Measurements from ENCODE around the gene METTL17. TPM values are rescaled to one million over a fixed set of nuclear protein-coding genes. Genes with fewer than 3 reads are reported as not detected.

The METTL17 gene
- polyA plus RNA-seq, 1 donor from 2014 or later = 231 TPM

DNA sequence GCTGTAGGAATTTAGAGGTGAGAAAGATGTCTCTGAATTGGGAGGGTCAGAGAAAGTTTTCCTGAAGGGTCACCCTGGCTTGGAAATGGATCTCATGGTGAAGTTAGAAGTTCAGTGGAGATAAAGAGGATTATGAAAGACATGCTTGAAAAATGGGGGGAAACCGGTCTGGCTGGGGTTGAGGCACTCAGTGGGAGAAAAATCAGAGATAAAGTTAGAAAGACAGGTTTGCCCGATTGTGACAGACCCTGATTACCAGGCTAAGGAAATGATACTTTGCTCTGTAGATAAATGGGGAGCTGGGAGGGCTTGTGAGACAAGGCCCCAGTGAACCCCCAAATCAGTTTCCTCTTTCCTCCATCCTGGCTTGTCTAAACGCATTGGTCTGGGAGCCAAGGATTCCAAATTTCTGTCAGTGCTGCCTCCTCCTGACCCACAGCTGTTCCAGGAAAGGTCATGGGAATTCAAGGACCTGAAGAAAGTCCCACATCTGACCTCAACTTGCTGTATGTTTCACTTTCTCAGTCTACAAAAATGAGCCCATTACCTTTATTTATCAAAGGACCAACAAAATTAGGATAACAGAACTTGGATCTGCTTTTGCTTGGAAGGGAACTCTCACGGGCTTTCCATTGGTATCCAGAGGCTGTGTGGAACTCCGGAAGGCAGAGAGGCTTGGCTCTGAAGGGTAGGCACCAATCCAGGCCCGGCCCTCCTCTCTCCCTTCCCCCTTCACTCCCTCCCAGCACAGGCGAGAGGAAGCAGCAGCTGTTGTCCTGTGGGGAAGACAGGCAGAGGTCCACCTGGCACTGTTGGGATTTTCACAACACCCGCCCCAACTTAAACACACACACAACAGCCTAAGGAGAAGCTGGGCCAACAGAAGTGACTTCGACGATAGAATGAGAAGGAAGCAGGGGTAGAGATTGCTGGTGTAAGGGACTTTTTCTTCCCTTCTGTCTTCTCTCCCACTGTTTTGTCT is 49.0 kb downstream of the METTL17 start:
- no peaks in the 10 kb centered on the region for H3K36me3 ChIP-seq (ENCODE audit: insufficient read depth, low read length)
- H3K9ac ChIP-seq (ENCODE audit: low read length) = no peak overlapping the region
- H3F3A ChIP-seq (ENCODE audit: insufficient read depth, low read length, poor library complexity, severe bottlenecking) = no peaks in the 10 kb centered on the region
- H3K27ac ChIP-seq (ENCODE audit: low read length) = no peak overlapping the region
- H3K9me2 ChIP-seq (ENCODE audit: insufficient read depth, low read length) = no peaks in the 10 kb centered on the region
- no peak overlapping the region for H3K4me3 ChIP-seq (ENCODE audit: low read length)
- H3K79me2 ChIP-seq (replicated peaks; ENCODE audit: insufficient read depth, low read length) = no peaks in the 10 kb centered on the region
- no peaks in the 10 kb centered on the region for H4K20me1 ChIP-seq (ENCODE audit: insufficient read depth)
- TF ChIP-seq, protein P1, sequence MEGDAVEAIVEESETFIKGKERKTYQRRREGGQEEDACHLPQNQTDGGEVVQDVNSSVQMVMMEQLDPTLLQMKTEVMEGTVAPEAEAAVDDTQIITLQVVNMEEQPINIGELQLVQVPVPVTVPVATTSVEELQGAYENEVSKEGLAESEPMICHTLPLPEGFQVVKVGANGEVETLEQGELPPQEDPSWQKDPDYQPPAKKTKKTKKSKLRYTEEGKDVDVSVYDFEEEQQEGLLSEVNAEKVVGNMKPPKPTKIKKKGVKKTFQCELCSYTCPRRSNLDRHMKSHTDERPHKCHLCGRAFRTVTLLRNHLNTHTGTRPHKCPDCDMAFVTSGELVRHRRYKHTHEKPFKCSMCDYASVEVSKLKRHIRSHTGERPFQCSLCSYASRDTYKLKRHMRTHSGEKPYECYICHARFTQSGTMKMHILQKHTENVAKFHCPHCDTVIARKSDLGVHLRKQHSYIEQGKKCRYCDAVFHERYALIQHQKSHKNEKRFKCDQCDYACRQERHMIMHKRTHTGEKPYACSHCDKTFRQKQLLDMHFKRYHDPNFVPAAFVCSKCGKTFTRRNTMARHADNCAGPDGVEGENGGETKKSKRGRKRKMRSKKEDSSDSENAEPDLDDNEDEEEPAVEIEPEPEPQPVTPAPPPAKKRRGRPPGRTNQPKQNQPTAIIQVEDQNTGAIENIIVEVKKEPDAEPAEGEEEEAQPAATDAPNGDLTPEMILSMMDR (IDR thresholded peaks at IDR 0.05; ENCODE audit: poor library complexity, severe bottlenecking) = no peak
- TF ChIP-seq, protein P2, sequence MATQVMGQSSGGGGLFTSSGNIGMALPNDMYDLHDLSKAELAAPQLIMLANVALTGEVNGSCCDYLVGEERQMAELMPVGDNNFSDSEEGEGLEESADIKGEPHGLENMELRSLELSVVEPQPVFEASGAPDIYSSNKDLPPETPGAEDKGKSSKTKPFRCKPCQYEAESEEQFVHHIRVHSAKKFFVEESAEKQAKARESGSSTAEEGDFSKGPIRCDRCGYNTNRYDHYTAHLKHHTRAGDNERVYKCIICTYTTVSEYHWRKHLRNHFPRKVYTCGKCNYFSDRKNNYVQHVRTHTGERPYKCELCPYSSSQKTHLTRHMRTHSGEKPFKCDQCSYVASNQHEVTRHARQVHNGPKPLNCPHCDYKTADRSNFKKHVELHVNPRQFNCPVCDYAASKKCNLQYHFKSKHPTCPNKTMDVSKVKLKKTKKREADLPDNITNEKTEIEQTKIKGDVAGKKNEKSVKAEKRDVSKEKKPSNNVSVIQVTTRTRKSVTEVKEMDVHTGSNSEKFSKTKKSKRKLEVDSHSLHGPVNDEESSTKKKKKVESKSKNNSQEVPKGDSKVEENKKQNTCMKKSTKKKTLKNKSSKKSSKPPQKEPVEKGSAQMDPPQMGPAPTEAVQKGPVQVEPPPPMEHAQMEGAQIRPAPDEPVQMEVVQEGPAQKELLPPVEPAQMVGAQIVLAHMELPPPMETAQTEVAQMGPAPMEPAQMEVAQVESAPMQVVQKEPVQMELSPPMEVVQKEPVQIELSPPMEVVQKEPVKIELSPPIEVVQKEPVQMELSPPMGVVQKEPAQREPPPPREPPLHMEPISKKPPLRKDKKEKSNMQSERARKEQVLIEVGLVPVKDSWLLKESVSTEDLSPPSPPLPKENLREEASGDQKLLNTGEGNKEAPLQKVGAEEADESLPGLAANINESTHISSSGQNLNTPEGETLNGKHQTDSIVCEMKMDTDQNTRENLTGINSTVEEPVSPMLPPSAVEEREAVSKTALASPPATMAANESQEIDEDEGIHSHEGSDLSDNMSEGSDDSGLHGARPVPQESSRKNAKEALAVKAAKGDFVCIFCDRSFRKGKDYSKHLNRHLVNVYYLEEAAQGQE (IDR thresholded peaks at IDR 0.05; ENCODE audit: borderline replicate concordance) = no peak
- TF ChIP-seq POLR2AphosphoS5 (IDR thresholded peaks at IDR 0.05) (no peak), EP300 (conservative IDR thresholded peaks at IDR 0.05; ENCODE audit: poor library complexity, severe bottlenecking) (no peak), TAF1 (IDR thresholded peaks at IDR 0.05; ENCODE audit: low read depth) (no peak), EZH2 (IDR thresholded peaks at IDR 0.05; ENCODE audit: borderline replicate concordance, insufficient read depth, low read length, poor library complexity, severe bottlenecking) (no peak), SMC3 (conservative IDR thresholded peaks at IDR 0.05; ENCODE audit: poor library complexity) (no peak), RAD21 (conservative IDR thresholded peaks at IDR 0.05) (no peak), MXI1 (conservative IDR thresholded peaks at IDR 0.05; ENCODE audit: poor library complexity, severe bottlenecking) (no peak)
- H3K4me2 ChIP-seq (ENCODE audit: low read length) = no peak overlapping the region
- no peaks in the 10 kb centered on the region for H3K27me3 ChIP-seq (ENCODE audit: insufficient read depth, low read depth, low read length)
- no peaks in the 10 kb centered on the region for H3K9me3 ChIP-seq (ENCODE audit: low read length)
- no peak overlapping the region for H2AFZ ChIP-seq (ENCODE audit: low read depth, low read length)

DNA sequence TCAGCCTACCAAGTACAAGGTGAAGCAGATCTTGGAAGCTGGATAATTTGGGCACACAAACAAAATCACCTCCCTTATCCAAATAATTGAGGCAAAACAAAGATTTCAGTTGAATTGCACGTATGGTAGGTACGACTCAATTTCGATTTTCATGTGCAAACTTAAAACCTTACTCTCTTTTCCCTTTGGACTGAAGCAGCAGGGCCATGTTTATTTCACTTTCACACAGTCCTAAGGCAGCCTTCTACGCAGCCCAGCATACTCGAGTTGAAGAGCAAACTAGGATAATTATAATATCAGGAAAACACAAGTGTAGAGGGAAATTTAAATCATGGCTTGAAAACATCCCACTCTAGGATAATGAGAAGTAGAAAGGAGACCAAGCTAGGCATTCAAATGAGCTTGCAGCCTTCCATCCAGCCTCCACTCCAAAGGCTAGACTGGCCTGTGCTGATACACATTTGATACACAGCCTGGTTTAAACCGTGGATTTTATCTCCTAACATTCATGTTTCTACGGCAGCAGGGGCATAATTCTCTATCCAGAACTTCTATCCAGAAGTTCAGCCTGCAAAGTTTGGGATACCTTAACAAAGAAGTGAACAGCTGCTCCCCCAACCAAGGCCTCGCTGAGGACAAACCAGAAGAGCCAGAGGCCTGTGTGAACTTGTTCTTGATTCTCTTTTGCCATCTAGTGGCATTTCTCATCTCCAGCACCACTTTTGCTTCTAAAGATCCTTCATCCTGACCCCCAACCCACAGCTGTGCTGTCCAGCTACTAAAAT is 50.0 kb downstream of the METTL17 start:
- Histone ChIP-seq H3K79me2 (replicated peaks; ENCODE audit: insufficient read depth, low read length) (no peaks in the 10 kb centered on the region), H3K4me3 (ENCODE audit: low read length) (no peak overlapping the region), H2AFZ (ENCODE audit: low read depth, low read length) (no peak overlapping the region), H4K20me1 (ENCODE audit: insufficient read depth) (no peaks in the 10 kb centered on the region), H3K9ac (ENCODE audit: low read length) (no peak overlapping the region), H3K4me2 (ENCODE audit: low read length) (no peak overlapping the region), H3F3A (ENCODE audit: insufficient read depth, low read length, poor library complexity, severe bottlenecking) (no peaks in the 10 kb centered on the region), H3K27ac (ENCODE audit: low read length) (no peak overlapping the region), H3K27me3 (ENCODE audit: insufficient read depth, low read depth, low read length) (no peaks in the 10 kb centered on the region), H3K9me2 (ENCODE audit: insufficient read depth, low read length) (no peaks in the 10 kb centered on the region), H3K9me3 (ENCODE audit: low read length) (no peaks in the 10 kb centered on the region), H3K36me3 (ENCODE audit: insufficient read depth, low read length) (no peaks in the 10 kb centered on the region)
- no peak for TF ChIP-seq TAF1 (IDR thresholded peaks at IDR 0.05; ENCODE audit: low read depth)
- TF ChIP-seq, protein P1 (IDR thresholded peaks at IDR 0.05; ENCODE audit: poor library complexity, severe bottlenecking) = peak; percentile 76
- no peak for TF ChIP-seq MXI1 (conservative IDR thresholded peaks at IDR 0.05; ENCODE audit: poor library complexity, severe bottlenecking)
- peak; percentile 78 for TF ChIP-seq RAD21 (conservative IDR thresholded peaks at IDR 0.05)
- TF ChIP-seq POLR2AphosphoS5 (IDR thresholded peaks at IDR 0.05) = no peak
- peak; percentile 76 for TF ChIP-seq SMC3 (conservative IDR thresholded peaks at IDR 0.05; ENCODE audit: poor library complexity)
- TF ChIP-seq EZH2 (IDR thresholded peaks at IDR 0.05; ENCODE audit: borderline replicate concordance, insufficient read depth, low read length, poor library complexity, severe bottlenecking) = no peak
- TF ChIP-seq, protein P2 (IDR thresholded peaks at IDR 0.05; ENCODE audit: borderline replicate concordance) = no peak
- TF ChIP-seq EP300 (conservative IDR thresholded peaks at IDR 0.05; ENCODE audit: poor library complexity, severe bottlenecking) = no peak

Measured in neural cell (in vitro differentiated cells).